Ramos (cell line): ENCODE results near the gene PAQR6.
"Not testable (repeated sequence)": the region's sequence is repeated elsewhere in the genome, so short reads cannot be mapped to it uniquely, and the experiment has no call there.

Experiments
- in situ Hi-C: fragments of 300-500 bp; cut with MboI; formaldehyde crosslinking; loops from one replicate; pipeline ENCODE4 v1.14.3; 2022; ENCODE audit warnings: low sequenced_read_pairs; ENCODE audit not compliant: unreplicated experiment

Gene PAQR6

GRCh38 chr1:156233426-156234127 is 14.3 kb downstream of the PAQR6 start:
- in situ Hi-C loops, result no loop called here

DNA sequence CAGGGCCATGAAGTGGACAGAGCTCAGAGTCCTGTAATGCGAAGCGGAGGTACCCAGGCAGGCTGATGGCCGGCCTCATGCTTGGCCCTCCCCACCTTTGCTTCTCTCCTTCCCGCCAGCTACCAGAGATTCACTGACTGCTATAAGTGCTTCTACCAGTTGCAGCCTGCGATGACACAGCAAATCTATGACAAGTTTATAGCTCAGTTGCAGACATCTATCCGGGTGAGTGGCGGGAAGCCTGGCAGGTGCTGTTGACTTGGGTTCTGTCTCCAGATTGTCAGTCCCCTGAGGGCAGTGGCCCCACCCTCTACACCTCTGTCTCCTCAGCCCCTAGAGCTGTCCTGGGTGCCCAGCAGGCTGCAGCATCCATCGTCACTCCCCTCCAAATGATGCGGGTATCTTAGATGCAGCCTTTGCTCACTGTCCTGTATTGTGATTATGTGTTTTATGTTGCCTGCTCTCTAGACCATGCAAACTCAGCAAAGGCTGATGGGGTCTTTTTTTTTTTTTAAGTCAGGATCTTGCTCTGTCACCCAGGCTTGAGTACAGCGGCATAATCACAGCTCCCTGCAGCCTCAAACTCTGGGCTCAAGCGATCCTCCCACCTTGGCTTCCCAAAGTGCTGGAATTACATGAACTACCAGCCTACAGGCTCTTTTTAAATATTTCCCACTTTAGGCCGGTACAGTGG is 15.5 kb downstream of the PAQR6 start:
- in situ Hi-C loops, result no loop called here

DNA sequence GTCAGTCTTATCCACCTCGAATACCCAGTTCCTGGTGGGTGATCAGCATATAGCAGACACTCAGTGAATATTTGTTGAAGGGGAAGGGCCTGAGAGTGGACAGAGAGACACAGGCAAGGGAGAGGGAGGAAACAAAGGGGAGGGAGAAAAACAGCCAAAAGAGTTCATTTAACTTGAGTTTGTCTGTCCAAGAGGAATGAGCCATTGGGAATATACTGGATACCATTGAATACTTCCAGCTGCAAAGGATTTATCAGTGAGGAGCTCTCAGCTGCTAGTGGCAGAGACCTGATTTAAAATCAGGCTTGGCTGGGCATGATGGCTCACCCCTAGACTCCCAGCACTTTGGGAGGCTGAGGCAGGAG is 17.4 kb downstream of the PAQR6 start:
- in situ Hi-C loops, result no loop called here

- in situ Hi-C loops, result no loop called here
Observed at GRCh38 chr1:156229809-156230472, 17.9 kb downstream of the PAQR6 start.

GRCh38 chr1:156228501-156228900 is 19.4 kb downstream of the PAQR6 start:
- in situ Hi-C loops, result no loop called here

DNA sequence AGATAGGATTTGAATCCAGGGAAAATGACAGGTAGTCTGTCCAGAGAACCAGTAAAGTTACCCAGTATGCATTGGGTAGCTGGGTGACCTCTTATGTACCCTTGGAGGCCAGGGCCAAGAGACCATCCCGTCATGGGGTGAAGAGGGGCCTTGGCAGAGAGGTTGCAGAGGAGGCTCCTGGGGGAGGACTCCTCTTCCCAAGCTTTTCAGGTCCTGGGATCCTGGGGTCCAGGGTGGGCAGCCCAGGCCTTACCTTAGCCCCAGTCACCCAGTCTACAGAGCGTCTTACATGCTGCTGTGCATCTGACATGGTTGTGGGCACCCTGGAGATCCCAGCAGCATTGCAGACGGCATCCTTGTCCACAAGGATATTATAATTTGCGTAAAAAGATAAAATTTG is 21.1 kb downstream of the PAQR6 start:
- in situ Hi-C loops, result no loop called here

- in situ Hi-C loops, result no loop called here
Observed at GRCh38 chr1:156226116-156226538, 21.7 kb downstream of the PAQR6 start.

- in situ Hi-C loops, result no loop called here
Observed at GRCh38 chr1:156225677-156226014, 22.2 kb downstream of the PAQR6 start.

DNA sequence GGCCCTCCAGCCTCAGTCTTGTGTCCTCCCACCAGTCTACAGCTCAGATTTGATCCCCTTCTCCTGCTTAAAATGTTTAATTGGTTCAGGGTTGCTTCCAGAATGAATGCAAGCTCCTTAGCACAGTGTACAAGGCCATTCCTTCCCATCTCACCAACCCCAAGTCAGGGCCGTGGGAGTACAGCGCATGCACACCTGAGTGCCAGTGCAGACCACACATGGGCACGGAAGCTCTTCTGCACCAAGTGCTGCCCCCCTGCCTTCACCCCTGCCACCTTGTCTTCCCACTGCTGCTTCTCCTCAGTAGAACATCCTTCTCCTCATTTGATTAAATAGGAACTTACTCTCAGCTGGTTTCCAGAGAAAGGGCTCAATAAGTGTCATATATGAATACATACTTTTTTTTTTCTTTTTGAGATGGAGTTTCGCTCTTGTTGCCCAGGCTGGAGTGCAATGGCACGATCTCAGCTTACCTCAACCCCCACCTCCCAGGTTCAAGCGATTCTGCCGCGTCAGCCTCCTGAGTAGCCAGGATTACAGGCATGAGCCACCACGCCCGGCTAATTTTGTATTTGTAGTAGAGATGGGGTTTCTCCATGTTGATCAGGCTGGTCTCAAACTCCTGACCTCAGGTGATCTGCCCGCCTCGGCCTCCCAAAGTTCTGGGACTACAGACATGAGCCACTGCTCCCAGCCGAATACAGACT is 25.7 kb downstream of the PAQR6 start:
- in situ Hi-C loops, result loop anchor here (5.0 kb wide), 1 partner anchor 75 kb away; no protein-coding TSS in a partner anchor

- in situ Hi-C loops, result loop anchor here (5.0 kb wide), 1 partner anchor 73 kb away; no protein-coding TSS in a partner anchor
Observed at GRCh38 chr1:156220226-156220625, 27.6 kb downstream of the PAQR6 start.

DNA sequence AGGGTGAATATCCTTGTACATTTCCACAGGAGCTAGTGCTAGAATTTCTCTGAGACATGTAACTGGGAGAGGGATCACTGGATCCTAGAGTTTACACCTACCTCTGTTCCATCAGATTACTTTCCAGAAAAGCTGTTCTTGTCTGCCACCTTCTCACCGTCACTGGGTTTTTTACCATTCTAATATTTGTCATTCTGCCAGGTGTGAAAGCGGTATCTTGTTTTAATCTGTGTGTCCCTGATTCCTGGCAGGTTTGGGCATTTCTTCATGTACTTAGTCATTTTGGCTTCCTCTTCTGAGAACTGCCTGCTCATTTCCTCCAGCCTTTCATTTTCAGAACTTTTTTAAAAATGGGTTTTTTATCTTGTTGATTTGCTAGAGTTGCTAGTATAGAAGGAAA is 30.0 kb downstream of the PAQR6 start:
- in situ Hi-C loops, result no loop called here

DNA sequence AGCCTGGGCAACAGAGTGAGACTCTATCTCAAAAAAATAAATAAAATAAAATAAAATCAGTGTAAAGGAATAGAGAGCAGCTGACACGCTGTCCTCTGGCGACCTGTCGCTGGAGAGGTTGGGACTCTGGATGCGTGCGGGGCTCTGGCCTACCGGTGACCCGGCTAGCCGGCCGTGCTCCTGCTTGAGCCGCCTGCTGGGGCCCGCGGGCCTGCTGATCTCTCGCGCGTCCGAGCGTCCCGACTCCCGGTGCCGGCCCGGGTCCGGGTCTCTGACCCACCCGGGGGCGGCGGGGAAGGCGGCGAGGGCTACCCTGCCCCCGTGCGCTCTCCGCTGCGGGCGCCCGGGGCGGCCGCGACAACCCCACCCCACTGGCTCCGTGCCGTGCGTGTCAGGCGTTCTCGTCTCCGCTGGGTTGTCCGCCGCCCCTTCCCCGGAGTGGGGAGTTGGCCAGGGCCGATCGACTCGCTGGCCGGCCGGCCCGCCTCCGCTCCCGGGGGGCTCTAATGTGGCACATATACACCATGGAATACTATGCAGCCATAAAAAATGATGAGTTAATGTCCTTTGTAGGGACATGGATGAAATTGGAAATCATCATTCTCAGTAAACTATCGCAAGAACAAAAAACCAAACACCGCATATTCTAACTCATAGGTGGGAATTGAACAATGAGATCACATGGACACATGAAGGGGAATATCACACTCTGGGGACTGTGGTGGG is 31.3 kb downstream of the PAQR6 start:
- in situ Hi-C loops, result not testable (repeated sequence)

- in situ Hi-C loops, result no loop called here
Observed at GRCh38 chr1:156214024-156214748, 33.7 kb downstream of the PAQR6 start.

DNA sequence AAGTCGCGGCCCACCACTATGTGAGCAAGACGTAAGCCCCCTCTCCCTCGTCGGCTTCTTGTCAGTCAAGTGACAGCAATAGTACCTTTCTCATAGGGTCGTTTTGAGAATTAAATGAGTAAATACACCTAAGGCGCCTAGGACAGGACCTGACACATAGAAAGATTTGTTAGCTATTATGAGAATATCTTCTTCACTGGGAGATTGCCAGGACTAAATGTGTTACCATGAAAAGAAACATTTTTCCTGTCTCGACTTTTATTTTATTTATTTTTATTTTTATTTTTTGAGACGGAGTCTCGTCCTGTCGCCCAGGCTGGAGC is 34.3 kb downstream of the PAQR6 start:
- in situ Hi-C loops, result no loop called here

- in situ Hi-C loops, result no loop called here
Observed at GRCh38 chr1:156212833-156213643, 34.8 kb downstream of the PAQR6 start, which contains the start of gene PMF1. Gene PMF1 (plus strand): TSS chr1:156213007. CDS start chr1:156213016, 9 bp downstream.

GRCh38 chr1:156212130-156212529 is 35.7 kb downstream of the PAQR6 start:
- in situ Hi-C loops, result no loop called here

- in situ Hi-C loops, result no loop called here
Observed at GRCh38 chr1:156211243-156211642, 36.6 kb downstream of the PAQR6 start.

DNA sequence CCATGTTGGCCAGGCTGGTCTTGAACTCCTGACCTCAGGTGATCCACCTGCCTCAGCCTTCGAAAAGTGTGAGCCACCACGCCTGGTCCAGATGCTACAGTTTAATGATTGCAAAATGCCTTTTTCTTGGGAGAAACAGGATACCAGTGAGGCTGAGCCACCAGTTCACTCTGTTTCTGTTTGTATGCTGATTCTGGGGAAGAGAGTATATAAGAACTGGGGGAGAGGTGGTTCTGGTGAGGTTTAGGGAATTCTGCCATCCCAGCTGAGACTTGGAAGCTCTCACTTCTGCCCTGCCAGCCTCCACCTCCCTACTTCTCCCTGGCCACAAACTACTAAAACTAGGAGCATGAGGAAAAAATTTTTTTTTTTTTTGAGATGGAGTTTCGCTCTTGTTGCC is 43.2 kb downstream of the PAQR6 start:
- in situ Hi-C loops, result no loop called here

DNA sequence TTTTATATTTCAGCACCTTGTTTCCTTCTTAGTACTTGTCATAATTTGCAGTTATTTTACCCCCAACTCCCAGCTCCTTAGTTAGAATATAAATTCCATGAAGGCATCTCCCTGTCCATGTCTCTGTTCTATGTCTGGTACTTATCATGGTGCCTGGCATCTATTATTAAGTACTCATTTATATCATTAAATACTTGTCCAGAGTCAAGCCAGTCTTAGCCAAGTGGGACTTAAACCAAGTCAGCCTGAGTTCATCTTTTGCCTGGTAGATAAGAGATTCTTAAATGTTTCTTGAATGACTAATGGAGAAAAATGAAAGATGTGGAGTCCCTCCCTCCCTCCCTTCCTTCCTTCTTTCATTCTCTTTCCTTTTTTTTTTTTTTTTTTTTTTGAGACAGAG is 44.5 kb downstream of the PAQR6 start:
- in situ Hi-C loops, result no loop called here
